H7 (cell line): ENCODE results near the gene PPP2R3B. TPM values are rescaled to one million over a fixed set of nuclear protein-coding genes. Genes with fewer than 3 reads are reported as not detected.
A peak's percentile ranks its signal among the peaks of the same experiment; 100 is the strongest.
"Not testable (repeated sequence)": the region's sequence is repeated elsewhere in the genome, so short reads cannot be mapped to it uniquely, and the experiment has no call there.

Source experiments
- DNase-seq: peaks from one replicate; pipeline ENCODE4 v3.0.0; 2012
- H3K27me3 ChIP-seq: 2 replicates; pipeline ENCODE4 v1.6.0; 2011; ENCODE audit warnings: mild to moderate bottlenecking, low read length; ENCODE audit not compliant: control insufficient read depth, insufficient read depth
- H3K36me3 ChIP-seq: replicated peaks from 2 replicates; pipeline ENCODE4 v1.5.1; 2011; ENCODE audit warnings: low read length; ENCODE audit not compliant: control insufficient read depth, insufficient read depth
- H3K4me3 ChIP-seq: 2 replicates; pipeline ENCODE4 v1.5.1; 2011; ENCODE audit warnings: low read depth, mild to moderate bottlenecking, control low read depth, low read length, moderate library complexity; ENCODE audit not compliant: insufficient read depth
- total RNA-seq: library from RNA; depleted of rRNA; stranded (reverse); fragments of >200 nt; shearing (Covaris generic); gene quantifications from 2 replicates; pipeline ENCODE4 v1.2.3, GENCODE V29; 2014

PPP2R3B gene
- total RNA-seq, 1 experiment from 2014 or later = 63.1 TPM

GRCh38 chrX:311156-312129, 75.3 kb downstream of the PPP2R3B start:
- H3K36me3 ChIP-seq = peaks cover 18% of the 10 kb centered on the region
- peak; percentile 49 for DNase-seq
- no peak overlapping the region for H3K4me3 ChIP-seq
- H3K27me3 ChIP-seq = no peaks in the 10 kb centered on the region

GRCh38 chrX:310621-311155, 76.0 kb downstream of the PPP2R3B start:
- peak; percentile 26 for DNase-seq
- Histone ChIP-seq H3K36me3 (peaks cover 24% of the 10 kb centered on the region), H3K4me3 (no peak overlapping the region), H3K27me3 (no peaks in the 10 kb centered on the region)

- DNase-seq = peak; percentile 39
- no peak overlapping the region for H3K4me3 ChIP-seq
- H3K27me3 ChIP-seq = no peaks in the 10 kb centered on the region
- peaks cover 24% of the 10 kb centered on the region for H3K36me3 ChIP-seq
Measured at GRCh38 chrX:308821-309520, 77.7 kb downstream of the PPP2R3B start.

- H3K4me3 ChIP-seq = no peak overlapping the region
- H3K27me3 ChIP-seq = no peaks in the 10 kb centered on the region
- peaks cover 22% of the 10 kb centered on the region for H3K36me3 ChIP-seq
- DNase-seq = peak; percentile 59
Measured at GRCh38 chrX:307261-308111, 79.2 kb downstream of the PPP2R3B start.

GRCh38 chrX:306614-307251, 80.0 kb downstream of the PPP2R3B start:
- DNase-seq, H3K27me3 ChIP-seq, H3K4me3 ChIP-seq: not testable (repeated sequence)
- peaks cover 18% of the 10 kb centered on the region for H3K36me3 ChIP-seq

- DNase-seq = peak; percentile 9
- H3K4me3 ChIP-seq, H3K27me3 ChIP-seq: not testable (repeated sequence)
- peaks cover 22% of the 10 kb centered on the region for H3K36me3 ChIP-seq
Measured at GRCh38 chrX:305781-306613, 80.7 kb downstream of the PPP2R3B start.

- peaks cover 29% of the 10 kb centered on the region for H3K36me3 ChIP-seq
Measured at GRCh38 chrX:302975-303374, 83.7 kb downstream of the PPP2R3B start.

GRCh38 chrX:300334-300733, 86.4 kb downstream of the PPP2R3B start:
- no peaks in the 10 kb centered on the region for H3K27me3 ChIP-seq
- no peak for DNase-seq
- peaks cover 25% of the 10 kb centered on the region for H3K36me3 ChIP-seq
- no peak overlapping the region for H3K4me3 ChIP-seq

More at GRCh38 chrX:302975-303374, 83.7 kb downstream of the PPP2R3B start:
- no peaks in the 10 kb centered on the region for H3K27me3 ChIP-seq
- H3K4me3 ChIP-seq = no peak overlapping the region
- DNase-seq = peak; percentile 29

GRCh38 chrX:298993-299392, 87.7 kb downstream of the PPP2R3B start:
- Histone ChIP-seq H3K27me3 (no peaks in the 10 kb centered on the region), H3K36me3 (peaks cover 27% of the 10 kb centered on the region), H3K4me3 (no peak overlapping the region)
- DNase-seq = peak; percentile 17

- Histone ChIP-seq H3K27me3 (no peaks in the 10 kb centered on the region), H3K4me3 (no peak overlapping the region), H3K36me3 (peaks cover 31% of the 10 kb centered on the region)
- DNase-seq = peak; percentile 44
Measured at GRCh38 chrX:295136-295535, 91.6 kb downstream of the PPP2R3B start.

- peak; percentile 29 for DNase-seq
- H3K27me3 ChIP-seq = no peaks in the 10 kb centered on the region
- H3K36me3 ChIP-seq = peaks cover 33% of the 10 kb centered on the region
- H3K4me3 ChIP-seq = no peak overlapping the region
Measured at GRCh38 chrX:292900-293897, 93.5 kb downstream of the PPP2R3B start.

GRCh38 chrX:291411-291901, 95.3 kb downstream of the PPP2R3B start:
- peak; percentile 13 for DNase-seq
- no peak overlapping the region for H3K4me3 ChIP-seq
- peaks cover 37% of the 10 kb centered on the region for H3K36me3 ChIP-seq
- H3K27me3 ChIP-seq = no peaks in the 10 kb centered on the region
